Activated T-cell treated with anti-CD3 and anti-CD28 coated beads for 4 hours (primary cell): Measurements from ENCODE around the gene ME1.
"Not testable (repeated sequence)": the region's sequence is repeated elsewhere in the genome, so short reads cannot be mapped to it uniquely, and the experiment has no call there.

Experiments used
- DNase-seq: peaks from one replicate; pipeline ENCODE4 v3.0.0-alpha.2; 2020

ME1 gene

DNA sequence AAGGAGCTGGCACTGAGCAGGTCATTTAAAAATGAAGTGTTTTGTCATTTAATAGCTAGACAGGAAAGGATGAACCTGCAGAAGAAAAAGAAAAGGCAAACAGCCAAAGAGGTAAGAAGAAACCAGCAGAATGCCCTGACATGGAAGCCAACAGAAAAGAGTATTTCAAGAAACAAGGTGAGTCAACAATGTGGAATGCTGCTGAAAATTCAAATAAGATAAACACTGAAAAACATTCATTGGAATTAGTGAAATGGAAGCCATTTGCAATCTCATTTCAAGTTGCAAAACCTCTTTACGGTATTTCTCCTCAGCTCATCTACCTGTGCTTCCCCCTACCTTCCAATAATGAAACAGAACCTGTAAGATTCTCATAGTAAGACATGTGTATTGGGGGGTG is 178.1 kb downstream of the ME1 start:
- DNase-seq: no peak

DNA sequence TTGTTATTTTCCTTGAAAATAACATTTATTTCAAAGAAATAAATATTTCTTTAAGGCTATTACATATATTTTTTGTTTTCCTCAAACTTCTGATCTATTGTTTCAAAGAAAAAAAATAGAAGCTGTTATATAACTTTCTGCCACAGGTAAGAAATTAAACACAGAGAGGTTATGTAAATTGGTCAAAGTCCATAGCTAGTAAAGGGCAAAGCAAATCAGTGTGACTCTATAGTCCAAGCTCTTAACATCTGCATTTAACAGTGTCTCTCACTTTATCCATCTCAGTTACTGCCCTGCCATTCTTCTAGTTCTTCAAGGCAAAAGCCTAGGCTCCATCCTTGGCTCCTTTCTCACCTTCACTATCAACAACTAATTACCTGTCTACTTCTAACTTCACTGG is 180.6 kb downstream of the ME1 start:
- DNase-seq: no peak

DNA sequence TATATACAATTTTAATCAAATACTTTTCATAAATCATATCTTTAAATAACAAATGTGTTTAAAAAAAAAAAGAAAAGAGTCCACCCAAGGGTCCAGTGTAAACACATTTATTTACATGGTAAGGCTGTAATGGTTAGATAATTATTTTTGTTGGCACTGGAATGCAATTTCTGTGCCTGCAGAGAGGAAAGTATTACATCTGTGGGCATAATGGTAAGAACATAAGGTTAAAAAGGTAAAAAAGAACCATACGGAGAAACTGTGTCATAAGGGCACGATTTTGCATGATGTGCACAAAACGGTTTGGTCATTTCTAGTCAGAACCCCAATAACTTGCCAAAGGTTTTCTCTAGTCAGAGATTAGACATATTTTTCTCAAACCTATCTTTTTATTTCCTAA is 183.4 kb downstream of the ME1 start:
- DNase-seq: no peak

DNA sequence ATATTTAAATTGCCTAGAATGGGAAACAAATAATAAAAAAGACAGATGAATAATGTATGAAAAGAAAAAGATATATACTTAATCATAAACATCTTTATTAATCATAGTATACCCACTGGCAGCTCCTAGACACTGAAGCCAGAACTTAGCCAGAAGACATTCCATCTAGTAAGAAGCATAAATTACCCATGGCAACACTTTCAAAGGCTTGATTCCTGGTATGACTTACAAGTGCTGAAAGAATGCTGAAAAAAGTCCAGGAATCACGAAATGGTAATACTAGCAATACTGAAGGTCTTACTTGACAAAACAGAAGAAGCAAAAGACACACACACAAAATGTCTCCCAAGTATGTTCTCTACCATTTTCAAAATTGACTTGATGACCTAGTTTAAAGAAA is 199.7 kb downstream of the ME1 start:
- DNase-seq: no peak

DNA sequence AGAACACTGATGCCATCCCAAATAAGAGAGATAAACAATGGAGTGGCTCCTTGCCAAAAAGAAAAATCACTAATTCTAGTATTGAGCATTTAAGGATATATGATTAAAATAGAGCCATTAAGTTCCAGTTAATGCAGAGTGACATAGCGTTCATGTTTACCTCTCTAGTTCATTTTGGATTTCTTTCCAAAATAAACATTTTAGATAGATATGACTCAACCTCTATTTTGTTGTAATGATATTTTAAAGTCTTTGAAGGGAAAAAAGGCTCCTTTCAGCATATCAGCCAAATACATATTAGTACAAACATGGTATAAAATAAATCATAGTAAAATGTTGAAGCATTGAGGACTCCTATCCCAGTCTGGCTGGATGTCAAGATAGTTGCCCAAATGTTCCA is 204.3 kb downstream of the ME1 start:
- DNase-seq: no peak

DNA sequence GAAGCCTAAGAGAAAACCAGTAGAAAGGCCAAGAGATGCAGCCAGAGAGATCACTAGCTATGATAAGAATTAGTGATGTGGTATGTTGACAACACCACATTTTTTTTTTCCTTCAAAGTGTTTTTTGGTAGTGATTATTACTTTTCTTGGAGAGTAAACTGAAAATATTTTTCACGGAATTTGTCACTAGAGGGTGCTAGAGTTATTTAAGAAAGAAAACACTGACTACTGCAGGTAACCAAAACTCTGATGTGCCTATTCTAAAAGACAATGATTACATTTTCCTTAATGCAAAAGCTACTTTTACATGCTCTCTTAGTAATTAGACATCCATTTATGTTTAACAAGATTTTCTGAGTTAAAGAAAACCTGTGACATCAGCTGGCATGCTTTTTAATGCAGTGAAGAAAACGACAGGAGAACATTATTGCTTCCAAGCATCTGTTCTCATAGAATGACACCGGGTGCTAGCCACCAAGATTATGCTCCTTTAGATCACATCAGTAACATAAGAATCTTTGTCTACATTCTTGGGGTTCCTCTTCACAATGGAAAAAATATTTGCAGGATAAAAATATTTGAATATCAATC is 208.9 kb downstream of the ME1 start:
- DNase-seq: no peak

DNA sequence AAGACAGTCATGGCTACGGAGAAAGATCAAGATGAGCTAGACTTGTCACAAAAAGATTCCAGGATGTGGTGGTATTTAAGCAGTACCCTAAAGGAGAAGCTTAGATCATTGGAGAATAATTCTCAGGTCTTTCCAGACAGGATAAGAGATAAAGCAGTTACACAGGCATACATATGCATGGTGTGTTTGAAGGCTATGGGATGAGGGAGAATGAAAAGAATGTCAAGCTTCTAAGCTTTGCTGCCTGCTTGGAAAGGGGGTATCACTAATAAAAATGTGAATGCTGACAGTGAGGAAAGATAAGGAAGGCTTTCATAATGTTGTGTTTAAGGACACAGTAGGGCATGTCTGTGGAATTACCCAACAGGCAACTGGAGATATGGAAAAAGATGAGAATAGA is 209.6 kb downstream of the ME1 start:
- no peak for DNase-seq

DNA sequence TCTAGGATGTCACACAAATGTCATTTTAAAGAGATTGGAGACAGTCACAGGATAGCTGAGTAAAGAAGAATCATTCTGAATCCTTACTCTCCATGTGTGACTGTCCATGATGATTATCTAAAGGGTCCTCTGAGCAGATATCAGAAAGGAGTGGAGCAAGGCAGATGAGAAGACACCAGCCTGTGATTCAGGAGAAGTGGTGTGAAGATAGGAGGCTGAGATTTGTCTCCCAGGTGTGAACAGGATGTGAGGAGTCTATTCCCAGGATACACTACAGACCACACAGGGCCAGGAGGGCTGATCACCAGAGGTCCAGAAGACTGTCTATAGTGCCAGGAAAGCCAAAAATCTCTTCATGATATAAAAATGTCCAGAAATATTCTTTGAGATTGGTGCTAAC is 210.7 kb downstream of the ME1 start:
- no peak for DNase-seq

DNA sequence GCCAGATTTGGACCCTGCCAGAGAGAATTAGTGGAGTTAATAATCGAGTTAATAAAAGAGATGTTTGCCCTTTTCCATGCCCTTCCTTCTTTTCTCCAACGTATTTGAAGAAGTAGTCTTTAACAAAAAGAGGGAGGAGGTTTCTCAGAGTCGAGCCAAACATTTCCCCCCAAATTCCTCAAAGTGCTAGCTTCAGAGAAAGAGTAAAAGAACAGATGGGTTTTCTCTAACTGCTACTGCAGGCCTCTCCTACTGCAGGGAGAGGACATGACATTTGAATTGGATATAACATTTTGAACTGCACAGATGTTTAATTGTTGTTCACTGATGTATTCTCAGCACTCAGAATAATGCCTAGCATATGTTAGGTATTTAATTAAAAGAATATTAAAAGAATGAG is 212.2 kb downstream of the ME1 start:
- DNase-seq: no peak

GRCh38 chr6:83216806-83217205 is 214.0 kb downstream of the ME1 start:
- no peak for DNase-seq

- DNase-seq: peak; percentile 27
These were observed 215.5 kb downstream of the ME1 start for GRCh38 chr6:83215131-83216047.

- DNase-seq: no peak
These were observed 228.8 kb downstream of the ME1 start for GRCh38 chr6:83202031-83202430.

DNA sequence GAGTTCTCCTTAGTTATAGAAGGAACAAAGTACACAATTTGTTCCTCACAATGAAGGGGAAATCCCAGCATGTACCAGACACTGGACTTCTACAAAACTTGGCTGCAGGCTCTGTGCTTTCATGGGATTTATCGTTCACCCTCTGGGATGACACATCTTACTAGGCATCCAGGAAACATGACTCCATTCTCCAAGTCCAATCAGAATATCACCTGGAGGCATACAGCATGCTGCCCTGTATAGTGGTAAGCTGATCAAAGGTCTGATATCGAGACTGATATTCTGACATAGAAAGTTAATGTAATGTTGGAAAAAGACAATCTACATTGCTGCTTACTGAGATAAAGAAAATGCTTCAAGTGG is 231.0 kb downstream of the ME1 start:
- no peak for DNase-seq

DNA sequence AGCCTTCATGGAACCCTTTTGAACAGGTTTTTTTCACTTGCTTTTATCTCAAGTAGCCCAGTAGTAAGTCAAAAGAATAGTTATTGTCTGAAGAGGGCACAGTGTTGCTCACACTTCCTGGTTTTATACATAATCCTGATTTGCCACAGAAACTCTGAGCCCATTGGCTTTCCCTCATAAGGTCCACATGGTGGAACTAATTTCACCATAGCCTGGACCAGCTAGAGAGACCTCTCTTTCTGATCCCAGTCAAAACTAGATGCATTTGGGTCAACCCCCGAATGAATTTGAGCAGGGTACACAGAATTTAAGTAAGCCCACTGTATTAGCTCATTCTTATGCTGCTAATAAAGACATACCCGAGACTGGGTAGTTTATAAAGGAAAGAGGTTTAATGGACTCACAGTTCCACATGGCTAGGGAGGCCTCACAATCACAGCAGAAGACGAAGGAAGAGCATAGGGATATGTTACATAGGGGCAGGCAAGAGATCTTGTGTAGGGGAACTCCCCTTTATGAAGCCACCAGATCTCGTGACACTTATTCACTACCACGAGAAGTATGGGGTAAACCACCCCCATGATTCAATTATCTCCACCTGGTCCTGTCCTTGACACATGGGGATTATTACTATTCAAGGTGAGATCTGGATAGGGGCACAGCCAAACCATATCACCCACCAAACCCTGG is 231.5 kb downstream of the ME1 start:
- DNase-seq: no peak

DNA sequence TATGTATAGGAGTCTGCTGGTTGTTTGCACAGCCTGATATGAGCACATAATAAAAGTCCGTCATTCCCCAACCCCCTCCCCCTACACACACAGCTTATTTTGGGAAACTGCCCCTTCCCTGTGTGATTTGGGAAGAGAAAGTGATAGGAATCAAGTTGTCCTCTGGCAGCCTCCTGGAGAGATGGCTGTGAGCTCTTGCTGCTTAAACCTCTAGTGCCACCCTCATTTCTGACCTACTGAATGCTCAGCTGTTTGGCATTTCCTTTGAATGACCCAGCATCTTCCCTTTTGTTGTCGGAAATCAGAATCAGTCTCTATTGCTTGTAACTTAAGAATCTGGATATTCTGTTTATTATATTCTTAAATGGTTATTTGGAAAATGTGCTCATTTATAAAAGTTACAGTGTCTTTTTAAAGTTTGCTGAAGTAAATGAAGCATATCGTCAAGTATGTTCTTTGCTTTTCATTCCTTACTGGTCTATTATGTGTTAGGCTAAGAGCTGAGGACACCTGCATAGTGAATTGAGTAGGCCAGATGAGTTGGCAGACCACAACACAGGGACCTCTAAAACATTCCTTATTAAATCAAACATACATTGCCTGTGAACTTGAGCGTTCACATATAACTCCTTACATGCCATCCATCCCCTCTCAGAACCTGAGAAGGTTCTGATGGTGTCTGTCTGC is 232.2 kb downstream of the ME1 start:
- DNase-seq: no peak

DNA sequence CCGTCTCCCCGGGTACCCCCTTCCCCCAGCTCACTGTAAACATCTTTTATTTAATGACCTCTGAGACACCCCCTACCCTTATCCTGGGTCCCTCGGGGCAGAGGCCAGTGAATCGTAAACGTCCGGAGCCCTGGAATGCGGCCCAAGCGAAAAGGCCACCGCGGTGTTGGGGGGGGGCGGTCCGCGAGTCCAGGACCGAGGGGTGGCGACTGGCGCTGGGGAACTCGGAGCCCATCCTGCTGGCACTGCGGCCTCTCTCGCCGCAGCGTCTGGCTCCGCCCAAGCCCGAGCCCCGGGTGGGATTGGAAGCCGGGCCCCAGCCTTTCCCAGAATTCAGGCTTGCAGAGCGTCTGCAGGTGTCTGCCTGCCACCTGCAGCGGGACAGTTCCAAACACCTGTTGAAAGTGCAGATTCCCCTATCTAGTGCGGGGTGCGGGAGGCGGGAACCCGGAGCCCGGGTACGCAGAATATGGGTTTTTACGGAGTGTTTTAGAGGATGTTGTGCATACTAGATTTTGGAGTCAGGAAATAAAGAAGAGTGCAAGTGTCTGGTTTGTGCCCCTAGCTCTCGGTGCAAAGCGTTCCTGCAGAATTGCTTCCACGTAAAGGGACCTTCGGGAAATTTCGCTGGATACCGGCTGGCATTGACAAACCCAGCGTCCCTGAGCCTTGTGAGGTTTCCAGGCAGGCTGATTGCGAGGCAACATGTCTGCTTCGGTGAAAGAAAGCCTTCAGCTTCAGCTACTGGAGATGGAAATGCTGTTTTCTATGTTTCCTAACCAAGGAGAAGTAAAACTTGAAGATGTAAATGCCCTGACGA is 236.9 kb downstream of the ME1 start:
- no peak for DNase-seq

DNA sequence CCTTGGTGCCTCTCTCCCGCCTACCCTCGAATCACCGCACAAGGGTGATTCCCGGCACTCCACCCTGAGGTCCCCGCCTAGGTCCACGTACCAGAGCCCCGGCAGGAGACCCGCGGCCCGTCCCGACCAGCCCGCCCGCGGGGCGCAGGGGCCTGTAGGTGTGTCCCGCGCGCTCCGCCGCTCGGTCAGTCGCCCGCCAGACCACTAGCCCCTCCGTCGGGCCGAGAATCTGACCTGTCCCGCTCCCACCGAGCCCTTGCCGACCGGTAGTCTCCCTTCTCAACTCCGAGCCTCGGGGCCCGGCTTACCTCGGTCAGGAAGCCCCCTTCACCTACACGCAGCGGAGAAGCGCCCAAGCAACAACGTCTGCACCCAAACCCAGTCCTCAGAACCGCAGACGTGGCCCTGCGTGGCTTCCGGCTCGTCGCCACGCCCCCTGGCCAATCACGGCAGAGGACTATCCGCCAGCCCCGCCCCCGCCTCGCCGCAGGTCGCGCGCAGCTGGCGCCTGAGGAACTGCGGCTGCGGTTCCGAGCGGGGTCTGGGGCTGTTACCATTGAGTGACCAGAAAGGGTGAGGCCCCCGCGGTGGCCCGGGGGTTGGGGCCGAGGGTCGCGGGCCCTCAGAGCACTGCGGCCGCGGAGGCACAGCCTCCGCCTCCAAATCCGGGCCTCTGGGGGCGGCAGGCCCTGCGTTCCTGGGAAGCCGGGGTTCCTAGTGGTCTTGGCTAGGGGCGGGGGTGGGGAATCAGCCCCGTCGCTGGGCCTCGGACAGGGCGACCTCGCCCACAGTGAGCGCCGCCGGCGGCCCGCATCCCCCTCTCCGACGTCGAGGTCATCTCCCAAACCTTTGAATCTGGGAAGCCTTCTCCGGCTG is 237.7 kb downstream of the ME1 start, which contains the start of the genes PGM3 and RWDD2A:
PGM3 (minus strand) TSS at position 395 of the 876 bp plus-strand sequence. CDS start 2,253 bp downstream, outside the sequence.
RWDD2A (plus strand) TSS at position 487 of the 876 bp plus-strand sequence. CDS start 1,095 bp downstream, outside the sequence.
- DNase-seq: peak; percentile 83

GRCh38 chr6:83192456-83192855 is 238.4 kb downstream of the ME1 start:
- DNase-seq: no peak

GRCh38 chr6:83191974-83192373 is 238.9 kb downstream of the ME1 start:
- DNase-seq: not testable (repeated sequence)

- no peak for DNase-seq
These were observed 240.2 kb downstream of the ME1 start for GRCh38 chr6:83190626-83191025.

- no peak for DNase-seq
These were observed 242.3 kb downstream of the ME1 start for GRCh38 chr6:83188501-83188900.
